Measurements from ENCODE around the gene ZNF726. TPM values are rescaled to one million over a fixed set of nuclear protein-coding genes. Genes with fewer than 3 reads are reported as not detected.

Gene ZNF726
- total and polyA plus RNA-seq, 7 donors = 0.05 to 0.25 (median 0.16) TPM; not detected in 2

DNA sequence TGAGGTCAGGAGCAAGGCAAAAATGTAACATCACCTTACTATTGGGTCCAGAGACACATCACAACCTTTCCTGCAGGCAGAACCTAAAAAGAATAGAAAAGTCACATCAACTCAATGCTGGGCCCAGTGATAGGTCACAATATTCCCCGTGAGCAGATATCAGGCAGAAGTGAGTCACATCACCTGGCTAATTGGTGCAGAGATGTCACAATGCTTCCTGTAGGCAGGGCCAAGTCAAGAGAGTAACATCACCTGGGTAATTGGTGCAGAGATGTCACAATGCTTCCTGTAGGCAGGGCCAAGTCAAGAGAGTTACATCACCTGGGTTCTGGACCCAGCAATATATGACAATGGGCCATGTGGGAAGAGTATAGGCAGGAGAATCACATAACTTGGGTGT, 63.4 kb downstream of the ZNF726 start:
- TF ChIP-seq, protein P1, sequence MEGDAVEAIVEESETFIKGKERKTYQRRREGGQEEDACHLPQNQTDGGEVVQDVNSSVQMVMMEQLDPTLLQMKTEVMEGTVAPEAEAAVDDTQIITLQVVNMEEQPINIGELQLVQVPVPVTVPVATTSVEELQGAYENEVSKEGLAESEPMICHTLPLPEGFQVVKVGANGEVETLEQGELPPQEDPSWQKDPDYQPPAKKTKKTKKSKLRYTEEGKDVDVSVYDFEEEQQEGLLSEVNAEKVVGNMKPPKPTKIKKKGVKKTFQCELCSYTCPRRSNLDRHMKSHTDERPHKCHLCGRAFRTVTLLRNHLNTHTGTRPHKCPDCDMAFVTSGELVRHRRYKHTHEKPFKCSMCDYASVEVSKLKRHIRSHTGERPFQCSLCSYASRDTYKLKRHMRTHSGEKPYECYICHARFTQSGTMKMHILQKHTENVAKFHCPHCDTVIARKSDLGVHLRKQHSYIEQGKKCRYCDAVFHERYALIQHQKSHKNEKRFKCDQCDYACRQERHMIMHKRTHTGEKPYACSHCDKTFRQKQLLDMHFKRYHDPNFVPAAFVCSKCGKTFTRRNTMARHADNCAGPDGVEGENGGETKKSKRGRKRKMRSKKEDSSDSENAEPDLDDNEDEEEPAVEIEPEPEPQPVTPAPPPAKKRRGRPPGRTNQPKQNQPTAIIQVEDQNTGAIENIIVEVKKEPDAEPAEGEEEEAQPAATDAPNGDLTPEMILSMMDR (IDR thresholded peaks at IDR 0.05) = no peak
- Histone ChIP-seq H3K9me3 (no peaks in the 10 kb centered on the region), H3K4me1 (no peaks in the 10 kb centered on the region), H3K4me3 (no peak overlapping the region), H3K27me3 (ENCODE audit: insufficient read depth in 3 of 3, low read length in 2 of 3) (no peaks in the 10 kb centered on the region), H3K36me3 (ENCODE audit: insufficient read depth in 1 of 2, low read depth in 1 of 2) (no peaks in the 10 kb centered on the region), H3K27ac (no peak overlapping the region)
- ATAC-seq = no peak
- DNase-seq = no peak
- WGBS, 3 donors = 77 to 84% (median 78%) methylated on average over 1 of the region's 1 CpG
- intact Hi-C loops (cut with DNase I) = no loop called here

DNA sequence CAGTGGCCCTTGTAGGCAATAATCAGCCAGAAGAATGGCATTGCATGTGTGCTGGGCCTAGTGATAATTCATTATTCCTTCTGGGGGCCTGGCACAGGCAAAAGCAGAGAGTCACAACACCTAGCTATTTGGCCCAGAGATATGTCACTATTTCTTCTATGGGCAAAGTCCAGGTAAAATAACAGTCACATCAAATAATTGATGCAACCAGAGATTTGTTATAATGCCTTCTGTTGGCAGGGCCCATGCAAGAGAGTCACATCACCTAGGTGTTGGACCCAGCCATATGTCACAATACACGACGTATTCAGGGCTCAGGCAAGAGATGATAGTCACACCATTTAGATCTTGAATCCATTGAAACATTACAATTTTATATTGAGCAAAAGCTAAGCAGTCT, 66.1 kb downstream of the ZNF726 start:
- no peak for ATAC-seq
- Histone ChIP-seq H3K9me3 (no peaks in the 10 kb centered on the region), H3K36me3 (ENCODE audit: insufficient read depth in 1 of 2, low read depth in 1 of 2) (no peaks in the 10 kb centered on the region), H3K27ac (no peak overlapping the region), H3K27me3 (ENCODE audit: insufficient read depth in 3 of 3, low read length in 2 of 3) (no peaks in the 10 kb centered on the region), H3K4me3 (no peak overlapping the region), H3K4me1 (no peaks in the 10 kb centered on the region)
- intact Hi-C loops (cut with DNase I) = no loop called here
- TF ChIP-seq, protein P1 (IDR thresholded peaks at IDR 0.05) = no peak
- whole genome bisulfite sequencing, 3 donors = 59 to 87% (median 84%) methylated on average over 2 of the region's 2 CpGs
- no peak for DNase-seq

DNA sequence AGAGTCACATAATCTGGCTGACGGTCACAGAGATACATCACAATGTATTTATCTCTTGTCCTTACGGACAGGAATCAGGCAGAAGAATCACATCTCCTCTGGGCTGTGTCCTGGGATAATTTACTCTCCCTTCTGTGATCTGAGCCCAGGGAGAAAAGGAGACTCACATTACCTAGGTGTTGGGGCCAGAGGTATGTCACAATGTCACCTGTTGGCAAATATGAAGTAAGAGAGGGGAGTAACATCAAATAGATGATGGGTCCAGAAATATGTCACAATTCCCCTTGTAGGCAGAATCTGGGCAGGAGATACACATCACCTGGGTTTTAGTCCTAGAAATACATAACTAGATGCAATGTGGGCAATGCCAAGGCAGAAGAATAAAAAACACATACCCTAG, 67.2 kb downstream of the ZNF726 start:
- H3K4me3 ChIP-seq = no peak overlapping the region
- DNase-seq = no peak
- WGBS, 3 donors = 76 to 79% (median 78%) methylated on average over 2 of the region's 2 CpGs
- ATAC-seq = no peak
- H3K27me3 ChIP-seq (ENCODE audit: insufficient read depth in 3 of 3, low read length in 2 of 3) = no peaks in the 10 kb centered on the region
- no peaks in the 10 kb centered on the region for H3K36me3 ChIP-seq (ENCODE audit: insufficient read depth in 1 of 2, low read depth in 1 of 2)
- no peaks in the 10 kb centered on the region for H3K4me1 ChIP-seq
- TF ChIP-seq, protein P1 (IDR thresholded peaks at IDR 0.05) = no peak
- no peaks in the 10 kb centered on the region for H3K9me3 ChIP-seq
- intact Hi-C loops (cut with DNase I) = no loop called here
- no peak overlapping the region for H3K27ac ChIP-seq

DNA sequence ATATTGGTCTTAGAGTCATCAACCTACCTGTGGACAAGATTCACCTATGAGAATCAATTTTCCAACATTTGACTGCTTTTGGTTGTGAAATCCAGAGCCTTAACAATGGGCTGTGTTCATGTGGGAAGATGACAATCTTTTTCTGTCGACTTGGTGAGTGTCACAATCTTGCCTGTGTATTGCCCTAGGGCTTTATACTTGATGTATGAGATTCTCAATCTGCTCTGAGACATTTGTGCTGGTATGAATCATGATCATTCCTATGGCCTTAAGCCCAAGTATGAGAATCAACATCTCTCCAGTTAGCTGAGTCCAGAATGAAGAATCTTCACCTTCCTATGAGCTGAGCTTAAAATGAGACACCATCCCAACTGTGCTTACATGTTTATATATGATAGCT, 68.7 kb downstream of the ZNF726 start:
- TF ChIP-seq, protein P1 (IDR thresholded peaks at IDR 0.05) = no peak
- Histone ChIP-seq H3K27ac (no peak overlapping the region), H3K27me3 (ENCODE audit: insufficient read depth in 3 of 3, low read length in 2 of 3) (no peaks in the 10 kb centered on the region), H3K9me3 (no peaks in the 10 kb centered on the region), H3K36me3 (ENCODE audit: insufficient read depth in 1 of 2, low read depth in 1 of 2) (no peaks in the 10 kb centered on the region), H3K4me3 (no peak overlapping the region), H3K4me1 (no peaks in the 10 kb centered on the region)
- intact Hi-C loops (cut with DNase I) = no loop called here
- no peak for DNase-seq
- WGBS, 3 donors = 23 to 25% (median 24%) methylated on average over 1 of the region's 1 CpG
- ATAC-seq = no peak

Other genes with a start within 250 kb of the ZNF726 start
- 1 to 10 TPM in 3 of 4 donors, under 1 TPM in 1; 0.86 to 2.0 (median 1.4) TPM for gene ZNF675, start 227.7 kb upstream of the ZNF726 start, total RNA-seq
- 1 to 10 TPM in 1 of 3 donors, under 1 TPM in 2; 0.51 to 1.5 (median 0.84) TPM for gene ZNF675, start 227.7 kb upstream of the ZNF726 start, polyA plus RNA-seq
- gene ZNF681, start 156.0 kb upstream of the ZNF726 start, total RNA-seq = under 1 TPM; 0.08 to 0.26 (median 0.19) TPM
- under 1 TPM; 0.06 to 0.25 (median 0.16) TPM for gene ZNF681, start 156.0 kb upstream of the ZNF726 start, polyA plus RNA-seq
- gene ZNF254, start 172.3 kb downstream of the ZNF726 start, total RNA-seq = 1 to 10 TPM; 2.2 to 7.0 (median 4.9) TPM
- gene ZNF254, start 172.3 kb downstream of the ZNF726 start, polyA plus RNA-seq = 1 to 10 TPM; 1.2 to 2.2 (median 1.6) TPM